CD4-positive, alpha-beta T cell treated with Interleukin-4 for 4 hours (primary cell): ENCODE measurements around the gene STBD1.
"Not testable (repeated sequence)": the region's sequence is repeated elsewhere in the genome, so short reads cannot be mapped to it uniquely, and the experiment has no call there.

ENCODE experiments used
- DNase-seq: peaks from one replicate; pipeline ENCODE4 v3.0.0-alpha.2; 2020

The STBD1 gene

GRCh38 chr4:76287811-76288210 lies 18.7 kb upstream of the STBD1 start:
- not testable (repeated sequence) for DNase-seq

- DNase-seq = no peak
These were observed 13.8 kb upstream of the STBD1 start for GRCh38 chr4:76292730-76293129.

- DNase-seq = no peak
These were observed 12.8 kb upstream of the STBD1 start for GRCh38 chr4:76293772-76294171.

- no peak for DNase-seq
These were observed 10.2 kb upstream of the STBD1 start for GRCh38 chr4:76296286-76296820.

- DNase-seq = no peak
These were observed 8.3 kb upstream of the STBD1 start for GRCh38 chr4:76298227-76298626.

GRCh38 chr4:76300012-76300411 lies 6.5 kb upstream of the STBD1 start:
- no peak for DNase-seq

GRCh38 chr4:76301068-76301774 lies 5.3 kb upstream of the STBD1 start:
- DNase-seq = peak; percentile 11

GRCh38 chr4:76301775-76302162 lies 4.8 kb upstream of the STBD1 start:
- DNase-seq = no peak

- no peak for DNase-seq
These were observed 3.6 kb upstream of the STBD1 start for GRCh38 chr4:76302826-76303438.

- peak; percentile 19 for DNase-seq
These were observed 1.4 kb upstream of the STBD1 start for GRCh38 chr4:76305033-76305687.

GRCh38 chr4:76306882-76307659 lies 538 bp downstream of the STBD1 start:
- no peak for DNase-seq

GRCh38 chr4:76307660-76308014 lies 1.1 kb downstream of the STBD1 start:
- no peak for DNase-seq

- no peak for DNase-seq
These were observed 2.0 kb downstream of the STBD1 start for GRCh38 chr4:76308548-76308947.

GRCh38 chr4:76309939-76310550 lies 3.5 kb downstream of the STBD1 start:
- DNase-seq = no peak

- no peak for DNase-seq
These were observed 4.2 kb downstream of the STBD1 start for GRCh38 chr4:76310683-76311082.

GRCh38 chr4:76311896-76312331 lies 5.4 kb downstream of the STBD1 start:
- DNase-seq = no peak

- DNase-seq = no peak
These were observed 5.9 kb downstream of the STBD1 start for GRCh38 chr4:76312457-76312856.

GRCh38 chr4:76313547-76313946 lies 7.0 kb downstream of the STBD1 start:
- no peak for DNase-seq

- no peak for DNase-seq
These were observed 8.9 kb downstream of the STBD1 start for GRCh38 chr4:76315267-76315918.

- no peak for DNase-seq
These were observed 9.6 kb downstream of the STBD1 start for GRCh38 chr4:76316131-76316530.

- no peak for DNase-seq
These were observed 15.7 kb downstream of the STBD1 start for GRCh38 chr4:76322236-76322635.

- DNase-seq = no peak
These were observed 18.5 kb downstream of the STBD1 start for GRCh38 chr4:76325072-76325471.
